Mucosa of descending colon (tissue), 3 donors: Measurements from ENCODE around the gene SMARCA2. TPM values are rescaled to one million over a fixed set of nuclear protein-coding genes. Genes with fewer than 3 reads are reported as not detected.

Experiments used
- ATAC-seq: fragments of 200-7000 bp; cut with Tn5 transposase; one replicate; pipeline ENCODE4 v1.9.1; 2020; ENCODE audit warnings: mild to moderate bottlenecking, moderate library complexity
- DNase-seq, 3 donors: peaks; one replicate each; pipeline ENCODE4 v3.0.0-alpha.2; 2020
- H3K36me3 ChIP-seq: fragments of 200-600 bp; one replicate; pipeline ENCODE4 v1.8.0; 2021; ENCODE audit warnings: low read depth, mild to moderate bottlenecking
- H3K4me1 ChIP-seq: fragments of 200-600 bp; one replicate; pipeline ENCODE4 v1.8.0; 2021; ENCODE audit warnings: low read depth, mild to moderate bottlenecking
- H3K4me3 ChIP-seq: fragments of 200-600 bp; one replicate; pipeline ENCODE4 v1.8.0; 2021; ENCODE audit warnings: mild to moderate bottlenecking
- H3K9me3 ChIP-seq: fragments of 200-600 bp; one replicate; pipeline ENCODE4 v1.8.0; 2021; ENCODE audit warnings: mild to moderate bottlenecking
- CTCF ChIP-seq: fragments of 200-600 bp; IDR thresholded peaks from one replicate; pipeline ENCODE4 v1.8.0; 2022; ENCODE audit warnings: antibody characterized with exemption, mild to moderate bottlenecking
- intact Hi-C, 2 donors: fragments of 100-400 bp; cut with DNase I in 1 of 2; cut with micrococcal nuclease in 1 of 2; formaldehyde crosslinking; loops; one replicate each; pipeline versions ENCODE4 v1.11.0 to v1.11.1; 2022; cut with DNase I, micrococcal nuclease
- total RNA-seq, 3 donors: library from RNA; stranded (reverse); fragmentation: NEBNext Ultra II Directional in 2 of 3; extraction: Animal tissue kit (Norgen Biotek cat#: 25700) in 2 of 3; gene quantifications; one replicate each; pipeline versions ENCODE4 v1.2.1 to v1.2.4, GENCODE V29; 2021 to 2023
- donor health status: DM: no; HTN: no; CAD: no; lungs with moderate emphysema.
- donor health status: DM: no; HTN: no; CAD: no.
- donor health status: DM: no; HTN: yes; CAD: no.

SMARCA2 gene
- total RNA-seq, 3 donors from 2014 or later, result 105 to 131 (median 117) TPM

GRCh38 chr9:2026220-2026997 lies 11.3 kb downstream of the SMARCA2 start:
- H3K9me3 ChIP-seq, result no peaks in the 10 kb centered on the region
- DNase-seq (no peak), ATAC-seq (peak; percentile 16)
- no peak for TF ChIP-seq CTCF
- no peak overlapping the region for H3K4me3 ChIP-seq
- H3K4me1 ChIP-seq, result peaks cover 18% of the 10 kb centered on the region
- intact Hi-C loops, result no loop called here
- H3K36me3 ChIP-seq, result no peaks in the 10 kb centered on the region

GRCh38 chr9:2027543-2028160 lies 12.5 kb downstream of the SMARCA2 start:
- intact Hi-C loops, result no loop called here
- no peak for ATAC-seq
- peaks cover 12% of the 10 kb centered on the region for H3K4me1 ChIP-seq

GRCh38 chr9:2028888-2029287 lies 13.7 kb downstream of the SMARCA2 start:
- TF ChIP-seq CTCF, result no peak
- Histone ChIP-seq H3K4me1 (peaks cover 5% of the 10 kb centered on the region), H3K9me3 (no peaks in the 10 kb centered on the region), H3K4me3 (no peak overlapping the region), H3K36me3 (no peaks in the 10 kb centered on the region)
- DNase-seq (no peak), ATAC-seq (no peak)
- intact Hi-C loops, result no loop called here

More at GRCh38 chr9:2027543-2028160, 12.5 kb downstream of the SMARCA2 start:
- no peak for DNase-seq
- no peaks in the 10 kb centered on the region for H3K9me3 ChIP-seq
- TF ChIP-seq CTCF, result no peak
- no peaks in the 10 kb centered on the region for H3K36me3 ChIP-seq
- H3K4me3 ChIP-seq, result no peak overlapping the region

- intact Hi-C loops, result no loop called here
- Histone ChIP-seq H3K9me3 (no peaks in the 10 kb centered on the region), H3K4me3 (no peak overlapping the region), H3K36me3 (no peaks in the 10 kb centered on the region), H3K4me1 (peaks cover 5% of the 10 kb centered on the region)
- ATAC-seq, result no peak
- no peak for TF ChIP-seq CTCF
- no peak for DNase-seq
Measured at GRCh38 chr9:2029666-2030170, 14.6 kb downstream of the SMARCA2 start.

- TF ChIP-seq CTCF, result no peak
- H3K4me1 ChIP-seq, result no peaks in the 10 kb centered on the region
- H3K4me3 ChIP-seq, result no peak overlapping the region
- intact Hi-C loops, result no loop called here
- no peaks in the 10 kb centered on the region for H3K9me3 ChIP-seq
- no peak for ATAC-seq
- no peak for DNase-seq
- no peaks in the 10 kb centered on the region for H3K36me3 ChIP-seq
Measured at GRCh38 chr9:2032234-2032633, 17.1 kb downstream of the SMARCA2 start.
